Measurements from ENCODE around the gene B4GAT1. TPM values are rescaled to one million over a fixed set of nuclear protein-coding genes. Genes with fewer than 3 reads are reported as not detected.
A peak's percentile ranks its signal among the peaks of the same experiment; 100 is the strongest.

B4GAT1 gene
- total and polyA plus RNA-seq, 9 of the 15 experiments (the other 6 are each of a cell fraction or from before 2014, with no cell fraction given) = 0.86 to 9.5 (median 3.8) TPM

- peak; percentile 53 for ATAC-seq
- CTCF ChIA-PET (ENCODE audit: low intra/inter-chr PET ratio) = no interaction called here
- TF ChIP-seq FOXP4 (CRISPR knock-in tag; IDR thresholded peaks at IDR 0.05; ENCODE audit: borderline replicate concordance) (no peak), RBM15 (IDR thresholded peaks at IDR 0.05; ENCODE audit: insufficient read depth, low read length) (no peak), DPF2 (IDR thresholded peaks at IDR 0.05) (0 out of 2 replicates have a peak, but pooled peaks have one; percentile 18), MYNN (IDR thresholded peaks at IDR 0.05) (peak; percentile 49; the same call in 1 of the 2 replicates), MYNN (CRISPR knock-in tag; IDR thresholded peaks at IDR 0.05) (no peak), PRDM10 (IDR thresholded peaks at IDR 0.05; ENCODE audit: partially characterized antibody) (peak; percentile 49), PRPF4 (IDR thresholded peaks at IDR 0.05; ENCODE audit: insufficient read depth, low read depth, low read length, poor library complexity, severe bottlenecking) (no peak), PCBP1 (IDR thresholded peaks at IDR 0.05; ENCODE audit: low read depth, low read length, poor library complexity, severe bottlenecking) (no peak), FOXP1 (CRISPR knock-in tag; IDR thresholded peaks at IDR 0.05) (0 out of 2 replicates have a peak, but pooled peaks have one; percentile 27), STAG1 (CRISPR knock-in tag; IDR thresholded peaks at IDR 0.05; ENCODE audit: borderline replicate concordance) (no peak), HSF4 (CRISPR knock-in tag; IDR thresholded peaks at IDR 0.05; ENCODE audit: borderline replicate concordance) (no peak), ZNF184 (CRISPR knock-in tag; IDR thresholded peaks at IDR 0.05) (no peak), ZNF165 (CRISPR knock-in tag; IDR thresholded peaks at IDR 0.05; ENCODE audit: borderline replicate concordance) (no peak), PTBP1 (IDR thresholded peaks at IDR 0.05; ENCODE audit: low read depth, low read length) (0 out of 2 replicates have a peak, but pooled peaks have one; percentile 38), NR2C1 (IDR thresholded peaks at IDR 0.05) (peak; percentile 73), NR2C1 (tag; IDR thresholded peaks at IDR 0.05) (peak; percentile 85), KDM5B (IDR thresholded peaks at IDR 0.05; ENCODE audit: insufficient replicate concordance, low read depth, low read length) (peak; percentile 44)
Observed at GRCh38 chr11:66359662-66360087, 12.2 kb upstream of the B4GAT1 start.

More at GRCh38 chr11:66359662-66360087, 12.2 kb upstream of the B4GAT1 start:
- Histone ChIP-seq H3K9ac (ENCODE audit: insufficient read depth in 1 of 2, low read depth in 2 of 2, low read length in 2 of 2) (no peak overlapping the region), H3K27me3 (ENCODE audit: control insufficient read depth in 2 of 2, insufficient read depth in 2 of 2, low read length in 2 of 2) (no peaks in the 10 kb centered on the region), H3K36me3 (ENCODE audit: control insufficient read depth, insufficient read depth, low read length) (peaks cover 23% of the 10 kb centered on the region; the same call in 2 of the 3 replicates), H3K4me3 (no peak overlapping the region), H3K4me1 (replicated peaks in 1 of 2; ENCODE audit: control insufficient read depth in 2 of 2, insufficient read depth in 2 of 2, low read length in 2 of 2) (peaks cover 0 to 15% of the 10 kb centered on the region in 2 experiments; a peak in 4 of 5 replicates), H3K9me3 (replicated peaks; ENCODE audit: control insufficient read depth, insufficient read depth, low read depth, low read length) (no peaks in the 10 kb centered on the region), H3K9me1 (ENCODE audit: control insufficient read depth, insufficient read depth, low read length) (no peaks in the 10 kb centered on the region), H3K27ac (ENCODE audit: extremely low read depth, low read depth, low read length) (no peak overlapping the region), H4K20me1 (replicated peaks; ENCODE audit: control insufficient read depth, insufficient read depth, low read length) (peaks cover 18% of the 10 kb centered on the region), H3K4me2 (ENCODE audit: insufficient read depth, low read length) (no peak overlapping the region), H3K79me2 (ENCODE audit: control insufficient read depth, insufficient read depth, low read length) (no peaks in the 10 kb centered on the region), H2AFZ (ENCODE audit: low read depth, low read length) (no peak overlapping the region)
- no peak for FAIRE-seq
- WGBS (ENCODE audit: insufficient coverage, low coverage, missing lambda C conversion rate) = 18% methylated on average over 3 of the region's 3 CpGs
- POLR2A ChIA-PET = interaction anchor here (0.9 to 2.8 kb wide), 4 partner anchors 9 to 45 kb away, joined by 3 to 12 read pairs (median 4); partner anchors contain the start of gene B4GAT1
- no TSS peak for BruUV-seq (replicated peaks)
- in situ Hi-C loops (cut with MboI) = no loop called here
- intact Hi-C loops (cut with micrococcal nuclease) = no loop called here
- DNase-seq (ENCODE audit: extremely low read depth in 1 of 4, low spot score in 3 of 4) = peak; percentile 57 to 78 (median 70)
